Kidney epithelial cell (primary cell): ENCODE data around the gene CFAP58. TPM values are rescaled to one million over a fixed set of nuclear protein-coding genes. Genes with fewer than 3 reads are reported as not detected.

ENCODE experiments used
- DNase-seq: peaks from one replicate; pipeline ENCODE4 v3.0.0-alpha.2; 2010; ENCODE audit warnings: low read depth
- H3K27me3 ChIP-seq: 2 replicates; pipeline ENCODE4 v1.6.0; 2011; ENCODE audit warnings: low read length; ENCODE audit not compliant: control insufficient read depth, insufficient read depth
- H3K36me3 ChIP-seq: 2 replicates; pipeline ENCODE4 v1.5.1; 2011; ENCODE audit warnings: low read length; ENCODE audit not compliant: control insufficient read depth, insufficient read depth
- H3K4me3 ChIP-seq: 2 replicates; pipeline ENCODE4 v1.5.1; 2011; ENCODE audit warnings: low read depth, mild to moderate bottlenecking, control low read depth, low read length
- total RNA-seq: library from RNA; depleted of rRNA; stranded (reverse); fragments of >200 nt; gene quantifications from 2 replicates; pipeline ENCODE4 v1.2.3, GENCODE V29; 2015
- TF ChIP-seq, protein P1 (sequence below): IDR thresholded peaks from 2 replicates; pipeline ENCODE4 v1.5.1; 2011; ENCODE audit warnings: mild to moderate bottlenecking, moderate library complexity, low read length, control low read depth, inconsistent platforms; ENCODE audit not compliant: insufficient read depth, poor library complexity, severe bottlenecking

The CFAP58 gene
- total RNA-seq, 1 donor from 2014 or later: 0.75 TPM

DNA sequence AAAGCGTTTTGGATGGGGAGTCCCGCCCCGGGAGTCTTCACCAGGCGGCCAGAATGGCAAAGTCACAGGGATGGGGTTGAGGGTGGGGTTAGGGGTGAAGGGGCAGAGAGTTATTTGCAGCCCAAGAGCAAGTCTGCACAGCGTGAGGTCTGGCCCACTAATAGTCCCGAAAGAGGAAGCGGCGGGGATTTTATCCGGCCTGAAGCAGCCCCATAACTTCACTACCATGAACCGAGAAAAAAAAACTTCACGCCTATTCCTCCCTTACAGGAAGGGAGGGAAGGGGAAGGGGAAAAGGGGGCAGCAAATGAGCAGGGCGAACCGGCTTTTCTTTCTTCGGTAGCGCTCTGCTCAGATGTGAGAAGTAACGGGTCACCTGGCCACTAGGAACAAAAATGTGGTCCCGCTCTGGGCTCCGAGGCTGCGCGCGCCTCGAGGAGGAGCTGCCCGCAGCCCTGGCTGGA is 16.1 kb upstream of the CFAP58 start:
- TF ChIP-seq, protein P1, sequence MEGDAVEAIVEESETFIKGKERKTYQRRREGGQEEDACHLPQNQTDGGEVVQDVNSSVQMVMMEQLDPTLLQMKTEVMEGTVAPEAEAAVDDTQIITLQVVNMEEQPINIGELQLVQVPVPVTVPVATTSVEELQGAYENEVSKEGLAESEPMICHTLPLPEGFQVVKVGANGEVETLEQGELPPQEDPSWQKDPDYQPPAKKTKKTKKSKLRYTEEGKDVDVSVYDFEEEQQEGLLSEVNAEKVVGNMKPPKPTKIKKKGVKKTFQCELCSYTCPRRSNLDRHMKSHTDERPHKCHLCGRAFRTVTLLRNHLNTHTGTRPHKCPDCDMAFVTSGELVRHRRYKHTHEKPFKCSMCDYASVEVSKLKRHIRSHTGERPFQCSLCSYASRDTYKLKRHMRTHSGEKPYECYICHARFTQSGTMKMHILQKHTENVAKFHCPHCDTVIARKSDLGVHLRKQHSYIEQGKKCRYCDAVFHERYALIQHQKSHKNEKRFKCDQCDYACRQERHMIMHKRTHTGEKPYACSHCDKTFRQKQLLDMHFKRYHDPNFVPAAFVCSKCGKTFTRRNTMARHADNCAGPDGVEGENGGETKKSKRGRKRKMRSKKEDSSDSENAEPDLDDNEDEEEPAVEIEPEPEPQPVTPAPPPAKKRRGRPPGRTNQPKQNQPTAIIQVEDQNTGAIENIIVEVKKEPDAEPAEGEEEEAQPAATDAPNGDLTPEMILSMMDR: no peak
- DNase-seq: no peak
- H3K36me3 ChIP-seq: no peaks in the 10 kb centered on the region
- H3K4me3 ChIP-seq: peak overlapping the region; percentile 66
- H3K27me3 ChIP-seq: no peaks in the 10 kb centered on the region

DNA sequence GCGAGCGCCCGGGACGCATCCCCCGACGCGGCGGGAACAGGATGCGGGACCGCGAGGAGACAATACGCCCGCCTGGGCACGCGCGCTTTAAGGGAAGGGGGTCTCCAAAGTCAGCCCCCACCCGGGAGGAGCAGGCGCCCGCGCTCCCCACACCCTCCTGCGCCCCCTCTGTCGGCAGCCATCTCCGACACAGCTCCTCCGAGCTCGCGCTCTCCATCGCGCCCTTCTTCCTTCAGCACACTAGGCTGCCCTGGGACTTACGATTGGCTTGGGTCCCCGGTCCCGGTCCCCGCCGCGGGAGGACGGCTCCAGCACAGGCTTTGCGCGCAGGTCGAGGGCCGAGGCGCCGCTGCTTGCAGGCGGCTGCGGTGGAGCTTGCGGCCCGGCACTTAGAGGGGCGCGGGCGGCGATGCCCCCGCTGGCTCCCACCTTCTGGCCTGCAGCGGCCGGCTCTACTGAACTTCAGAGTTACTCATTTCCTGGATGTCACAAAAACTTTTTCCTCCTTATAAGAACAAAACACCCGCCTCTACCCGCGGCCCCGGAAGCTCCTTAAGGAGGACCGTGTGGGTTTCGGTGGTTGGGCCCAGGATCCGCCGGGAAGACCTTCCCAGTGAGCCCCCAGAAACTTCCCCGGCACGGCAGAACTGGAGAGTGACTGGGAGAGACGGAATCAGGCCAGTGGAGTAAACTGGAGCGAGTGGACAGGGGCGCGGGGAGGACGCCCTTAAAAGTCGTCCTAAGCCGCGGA is 15.5 kb upstream of the CFAP58 start, which contains the start of gene ITPRIP:
ITPRIP (minus strand) TSS at position 481 of the 751 bp plus-strand sequence. CDS start 22,414 bp downstream, outside the sequence.
- no peaks in the 10 kb centered on the region for H3K27me3 ChIP-seq
- H3K4me3 ChIP-seq: peak within 1 kb of the TSS; percentile 66
- H3K36me3 ChIP-seq: no peaks in the 10 kb centered on the region
- no peak for DNase-seq
- TF ChIP-seq, protein P1: peak; percentile 39

DNA sequence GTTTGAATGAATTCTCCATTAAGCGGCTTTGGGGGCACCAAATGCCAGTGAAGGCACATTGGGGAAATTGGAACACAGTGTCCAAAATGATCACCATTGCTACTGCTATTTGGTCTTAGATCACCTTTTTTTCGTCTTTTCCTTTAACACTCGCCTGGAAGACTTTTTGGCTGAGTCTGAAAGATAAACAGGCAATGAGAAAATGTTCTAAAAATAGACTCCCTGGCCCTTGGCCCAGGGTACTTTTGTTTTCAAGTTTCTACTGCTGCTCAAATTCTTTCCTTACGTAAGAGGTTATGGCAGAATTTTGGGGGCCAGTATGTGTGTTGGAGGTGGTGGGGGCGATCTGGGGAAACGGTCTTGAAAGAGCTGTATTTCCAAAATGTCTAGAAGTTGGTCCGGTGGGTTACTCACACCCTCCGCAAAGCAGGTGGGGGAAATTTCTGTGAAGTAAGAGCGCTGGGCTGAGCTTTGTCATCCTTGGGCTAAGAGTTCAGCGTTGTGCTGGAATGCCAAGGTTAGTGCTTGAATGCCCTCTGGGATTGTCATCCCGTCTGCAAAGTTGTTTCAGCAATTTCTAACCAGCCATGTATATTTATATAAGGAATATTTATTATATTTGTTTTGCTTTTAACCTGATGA is 14.0 kb upstream of the CFAP58 start:
- no peak overlapping the region for H3K4me3 ChIP-seq
- DNase-seq: no peak
- no peaks in the 10 kb centered on the region for H3K27me3 ChIP-seq
- H3K36me3 ChIP-seq: no peaks in the 10 kb centered on the region
- TF ChIP-seq, protein P1: no peak

DNA sequence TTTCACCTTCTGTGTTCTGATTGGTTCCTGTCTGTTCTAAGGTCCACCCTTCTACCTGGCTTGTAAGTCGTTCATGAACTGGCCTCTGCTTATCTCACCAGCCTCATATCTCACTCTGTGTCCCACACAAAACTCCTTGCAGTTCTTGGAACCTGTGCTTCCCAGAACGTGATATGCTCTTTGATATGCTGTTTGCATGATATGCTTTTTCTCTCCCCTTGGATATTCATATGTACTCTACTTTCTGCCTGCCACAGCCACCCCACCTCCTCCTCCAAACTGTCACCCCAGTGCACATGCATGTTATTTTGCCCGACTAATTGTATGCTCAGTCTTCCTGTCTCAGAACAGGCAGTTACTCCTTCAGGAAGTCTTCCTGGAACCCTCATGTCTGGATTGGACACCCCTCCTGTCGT is 13.5 kb upstream of the CFAP58 start:
- DNase-seq: no peak
- no peak overlapping the region for H3K4me3 ChIP-seq
- no peaks in the 10 kb centered on the region for H3K36me3 ChIP-seq
- H3K27me3 ChIP-seq: no peaks in the 10 kb centered on the region
- TF ChIP-seq, protein P1: no peak

DNA sequence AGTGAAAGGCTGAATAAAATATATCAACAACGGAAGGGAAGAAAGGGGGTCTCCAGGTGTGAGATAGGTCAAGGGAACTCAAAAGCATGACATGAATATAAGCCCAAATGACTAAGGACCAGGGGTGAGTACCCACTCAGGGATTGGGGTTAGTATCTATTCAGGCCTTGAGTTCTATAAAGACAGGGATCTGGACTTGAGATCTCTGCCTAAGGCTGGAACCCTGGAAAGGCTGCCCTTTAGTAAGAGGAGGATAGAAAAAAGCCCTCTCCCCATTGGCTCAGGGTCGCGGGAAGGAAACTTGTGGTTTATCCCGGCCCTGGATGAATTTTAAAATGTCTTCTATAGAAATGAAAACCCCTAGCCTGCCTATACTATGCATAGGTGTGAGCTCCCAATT is 13.0 kb upstream of the CFAP58 start:
- TF ChIP-seq, protein P1: no peak
- no peak for DNase-seq
- H3K4me3 ChIP-seq: no peak overlapping the region
- H3K36me3 ChIP-seq: no peaks in the 10 kb centered on the region
- no peaks in the 10 kb centered on the region for H3K27me3 ChIP-seq

DNA sequence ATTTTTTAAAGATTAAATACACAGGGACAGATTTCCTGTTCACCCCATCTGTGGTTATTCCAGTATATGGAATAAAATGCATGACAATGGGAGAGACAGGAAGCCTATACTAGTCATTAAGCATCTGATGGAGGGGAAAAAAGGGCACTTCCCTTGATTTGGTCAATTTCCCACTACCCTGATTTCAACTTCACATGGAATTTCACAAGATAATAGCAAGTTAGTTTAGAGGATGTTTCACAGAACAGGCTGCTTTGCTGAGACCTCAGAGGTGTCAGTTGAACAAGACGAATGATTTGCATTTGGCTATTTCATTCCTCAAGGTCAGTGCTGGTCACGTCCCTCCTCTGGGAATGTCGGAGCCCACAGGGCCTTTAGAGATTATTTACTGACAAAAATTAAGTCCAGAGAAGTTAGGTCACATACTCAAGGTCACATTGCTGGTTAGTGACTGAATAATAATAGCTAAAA is 10.7 kb upstream of the CFAP58 start:
- no peaks in the 10 kb centered on the region for H3K36me3 ChIP-seq
- H3K4me3 ChIP-seq: no peak overlapping the region
- TF ChIP-seq, protein P1: no peak
- DNase-seq: no peak
- H3K27me3 ChIP-seq: no peaks in the 10 kb centered on the region
